ENCODE data around the gene CNTNAP2. TPM values are rescaled to one million over a fixed set of nuclear protein-coding genes. Genes with fewer than 3 reads are reported as not detected.

Gene CNTNAP2
- polyA plus RNA-seq, 10 donors, result 5.6 to 19.6 (median 11.4) TPM

- DNase-seq, result peak in 2 of 3 donors; percentile 10 to 43
Observed at GRCh38 chr7:147235645-147236382, 1119.2 kb downstream of the CNTNAP2 start.

DNA sequence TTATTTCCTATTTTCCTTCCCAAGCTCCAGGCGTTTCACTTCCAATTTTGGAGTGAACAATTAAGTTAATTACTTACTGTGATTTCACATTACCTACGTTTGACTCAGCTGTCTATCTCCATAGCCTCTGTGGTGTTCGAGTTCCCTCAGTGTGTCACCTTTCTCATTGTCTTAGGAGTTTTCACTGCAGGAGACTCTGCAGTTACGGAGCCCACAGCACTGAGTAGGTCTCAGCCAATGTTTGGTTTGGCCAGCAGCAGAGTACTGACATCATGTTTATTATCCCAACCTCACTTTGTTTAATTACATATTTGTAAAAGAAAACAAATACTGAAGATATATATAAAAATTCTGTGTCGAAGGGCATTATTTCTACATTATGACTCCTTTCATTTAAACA lies 1123.9 kb downstream of the CNTNAP2 start:
- no peak for DNase-seq

GRCh38 chr7:147245274-147245673 lies 1128.7 kb downstream of the CNTNAP2 start:
- no peak for DNase-seq

DNA sequence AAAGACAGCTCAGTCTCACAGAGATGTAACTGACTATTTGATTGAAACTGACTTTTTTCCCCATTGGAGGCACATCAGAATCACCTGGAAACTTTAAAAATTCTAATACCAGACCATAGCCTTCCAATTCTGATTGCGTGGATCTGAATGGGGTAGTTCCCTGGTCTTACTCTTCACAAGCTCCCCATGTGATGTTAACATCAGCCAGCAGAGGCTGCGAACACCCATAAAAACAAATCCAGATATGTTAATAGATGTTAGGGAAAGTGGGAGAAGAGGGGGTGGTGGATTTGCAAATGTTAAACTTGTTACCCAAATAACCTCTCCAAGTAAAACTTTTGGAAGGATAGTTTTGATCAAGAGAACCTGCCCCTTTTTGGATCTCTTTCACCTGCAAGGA lies 1133.4 kb downstream of the CNTNAP2 start:
- no peak for DNase-seq

- DNase-seq, result peak; percentile 17 to 62 (median 30)
Observed at GRCh38 chr7:147251751-147252325, 1135.2 kb downstream of the CNTNAP2 start.

DNA sequence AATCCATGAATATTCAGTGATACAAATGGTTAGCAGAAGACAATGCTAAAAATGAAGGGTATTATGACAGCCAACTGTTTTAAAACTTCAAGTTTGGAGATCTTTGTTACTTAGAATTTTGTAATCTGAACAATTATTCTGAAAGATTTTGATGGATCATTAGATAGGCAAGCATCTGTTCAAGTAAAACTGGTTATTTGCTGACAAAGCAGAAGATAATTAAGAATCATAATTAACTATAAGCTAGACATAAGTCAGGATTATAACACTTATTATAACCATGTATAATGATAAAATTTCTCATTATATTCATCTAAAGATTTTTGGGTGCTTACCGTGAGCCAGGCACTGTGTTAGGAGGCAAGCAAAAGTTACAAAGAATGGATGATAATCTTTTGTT lies 1145.1 kb downstream of the CNTNAP2 start:
- no peak for DNase-seq

DNA sequence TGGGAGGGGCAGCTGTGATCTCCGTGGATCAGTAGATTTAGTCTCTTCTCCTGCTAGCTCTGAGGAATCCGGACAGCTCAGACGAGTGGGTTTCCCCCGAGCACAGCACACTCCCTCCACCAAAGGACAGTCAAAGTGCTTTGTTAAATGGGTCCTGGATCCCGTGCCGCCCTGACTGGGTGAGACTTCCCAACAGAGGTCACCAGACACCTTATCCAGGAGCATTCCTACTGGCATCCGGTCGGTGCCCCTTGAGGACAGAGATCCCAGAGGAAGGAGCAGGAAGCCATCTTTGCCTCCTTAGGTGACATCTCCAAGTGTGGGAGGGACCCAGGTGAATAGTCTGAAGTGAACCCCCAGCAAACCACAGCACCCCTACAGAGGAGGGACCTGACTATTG lies 1148.9 kb downstream of the CNTNAP2 start:
- no peak for DNase-seq

DNA sequence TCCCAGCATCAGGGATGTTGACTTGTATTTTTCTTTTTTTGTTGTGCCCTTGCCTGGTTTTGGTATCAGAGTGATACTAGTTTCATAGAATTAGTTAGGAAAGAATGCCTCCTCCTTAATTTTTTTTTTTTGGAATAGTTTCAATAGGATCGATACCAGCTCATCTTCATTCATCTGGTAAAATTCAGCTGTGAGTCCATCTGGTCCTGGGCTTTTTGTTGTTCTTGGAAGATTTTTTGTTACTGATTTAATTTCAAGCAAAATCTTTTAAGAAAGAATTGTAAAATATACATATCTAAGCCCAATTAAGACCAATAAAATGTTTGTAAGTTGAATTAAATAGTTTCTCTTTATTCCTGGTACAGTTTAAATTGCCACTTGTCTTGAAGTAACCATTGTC lies 1159.5 kb downstream of the CNTNAP2 start:
- no peak for DNase-seq

- DNase-seq, result no peak
Observed at GRCh38 chr7:147276783-147277370, 1160.3 kb downstream of the CNTNAP2 start.

DNA sequence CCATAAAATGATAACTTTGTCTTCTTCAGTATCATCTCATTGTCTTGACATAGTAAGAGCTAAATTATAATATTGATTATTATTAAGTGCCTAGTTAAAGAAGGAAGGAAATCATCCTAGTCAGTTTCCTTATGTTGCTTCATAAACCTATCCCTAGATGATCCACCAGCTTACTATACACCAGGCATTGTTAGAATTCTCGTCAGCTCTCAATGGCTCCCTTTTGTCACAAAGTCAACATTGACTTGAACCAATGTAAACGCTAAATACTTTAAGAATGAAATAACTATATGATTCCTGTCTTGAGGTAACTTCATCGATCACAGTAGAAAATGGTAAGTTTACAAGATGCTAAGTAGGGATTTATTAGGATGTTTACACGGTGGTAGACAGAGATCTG lies 1162.9 kb downstream of the CNTNAP2 start:
- DNase-seq, result no peak

GRCh38 chr7:147279964-147280374 lies 1163.4 kb downstream of the CNTNAP2 start:
- DNase-seq, result no peak

- DNase-seq, result no peak
Observed at GRCh38 chr7:147282204-147282603, 1165.6 kb downstream of the CNTNAP2 start.

GRCh38 chr7:147296201-147296600 lies 1179.6 kb downstream of the CNTNAP2 start:
- DNase-seq, result no peak

DNA sequence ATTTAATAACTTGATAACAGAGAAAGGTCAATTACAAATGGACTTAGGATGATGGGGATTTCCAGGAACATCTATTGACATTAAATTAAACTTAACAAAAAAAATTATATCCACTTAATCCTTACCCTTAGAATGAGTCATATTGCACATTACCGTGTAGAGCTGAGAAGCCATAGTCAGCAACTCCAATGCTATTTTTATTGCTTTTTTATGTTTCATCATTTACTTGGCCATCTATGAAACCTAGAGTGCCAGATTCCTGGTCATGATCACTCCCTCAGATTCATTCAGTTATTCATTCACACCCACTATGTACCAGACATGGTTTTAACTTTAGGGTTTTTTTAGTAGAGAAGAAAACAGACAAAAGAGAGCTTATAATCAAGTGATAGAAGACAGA lies 1180.4 kb downstream of the CNTNAP2 start:
- no peak for DNase-seq

- DNase-seq, result peak in 2 of 3 donors; percentile 29 to 49
Observed at GRCh38 chr7:147298611-147299043, 1182.0 kb downstream of the CNTNAP2 start.

DNA sequence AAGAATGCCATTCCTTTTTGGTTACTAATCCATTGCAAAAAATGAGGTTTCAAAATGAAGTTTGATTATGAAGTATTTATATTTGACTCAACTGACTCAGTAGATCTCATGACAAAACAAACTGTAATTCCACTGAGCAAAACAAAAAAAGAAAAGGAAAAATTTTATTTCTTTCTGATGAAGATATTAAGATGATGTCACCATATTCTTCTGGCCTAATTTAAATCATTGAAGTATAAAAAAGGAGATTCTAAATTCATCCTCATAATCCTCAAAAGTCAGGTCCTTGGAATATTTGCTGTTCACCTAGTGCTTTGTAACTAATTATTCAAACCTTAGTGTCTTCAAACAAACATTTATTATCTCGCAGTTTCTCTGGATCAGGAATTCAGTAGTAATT lies 1183.7 kb downstream of the CNTNAP2 start:
- no peak for DNase-seq

DNA sequence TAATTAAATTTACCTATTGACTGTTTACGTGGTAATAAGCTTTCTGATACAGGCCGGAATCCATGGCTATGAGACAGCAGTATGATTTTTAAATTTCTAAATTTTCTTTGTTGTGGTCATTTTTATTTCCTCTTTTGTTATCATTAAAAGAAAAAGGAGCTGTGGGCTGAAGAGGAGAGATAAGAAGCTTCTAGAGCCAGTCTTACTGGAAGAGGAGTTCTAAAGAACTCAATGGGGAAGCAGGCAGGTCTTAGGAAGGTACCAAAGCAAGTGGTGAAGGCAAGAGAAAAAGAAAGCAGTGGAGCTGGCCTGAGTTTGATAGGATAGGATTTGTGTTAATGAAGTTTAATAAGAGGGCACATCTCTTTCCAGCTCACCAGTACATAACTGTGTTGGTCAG lies 1187.8 kb downstream of the CNTNAP2 start:
- DNase-seq, result no peak

- no peak for DNase-seq
Observed at GRCh38 chr7:147305827-147306226, 1189.2 kb downstream of the CNTNAP2 start.

GRCh38 chr7:147308539-147308938 lies 1191.9 kb downstream of the CNTNAP2 start:
- DNase-seq, result peak in 2 of 3 donors; percentile 22 to 50

DNA sequence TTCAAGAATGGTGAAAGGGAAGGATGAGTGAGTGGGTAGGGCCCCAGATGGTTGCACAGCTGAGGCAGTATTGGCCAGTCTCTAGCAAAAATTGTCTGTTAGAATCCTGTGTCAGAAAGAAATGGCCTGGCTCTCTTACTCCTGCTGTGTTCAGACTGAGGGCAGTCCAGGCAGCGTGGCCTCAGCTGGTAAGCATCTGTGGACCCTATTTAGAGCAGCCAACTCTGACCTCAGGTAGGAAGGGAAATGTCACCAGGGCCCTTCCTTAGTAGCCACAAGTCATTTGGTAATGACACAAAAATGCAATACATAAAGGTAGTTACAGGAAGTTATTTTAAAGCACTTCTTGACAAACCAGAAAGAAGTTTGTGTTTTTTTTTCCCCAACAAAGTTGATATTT lies 1194.7 kb downstream of the CNTNAP2 start:
- no peak for DNase-seq

DNA sequence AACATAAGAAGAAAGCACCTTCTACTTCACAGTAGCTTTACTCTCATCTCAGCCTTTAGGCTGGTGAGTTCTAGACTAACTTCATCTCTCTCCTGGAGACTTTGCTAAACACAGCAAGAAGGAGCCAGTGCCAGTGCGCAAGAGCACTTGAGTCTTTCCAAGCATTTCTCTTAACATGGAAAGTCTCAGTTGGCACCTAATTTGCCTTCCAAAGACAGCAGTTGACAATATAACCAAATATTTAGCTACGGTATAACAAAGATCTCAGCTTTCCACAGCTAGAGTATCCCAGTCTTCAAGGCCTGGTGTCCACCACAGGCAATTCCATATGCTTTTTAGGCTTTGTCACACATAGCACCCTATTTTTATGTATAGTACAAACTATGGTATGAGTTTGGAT lies 1204.9 kb downstream of the CNTNAP2 start:
- no peak for DNase-seq

GRCh38 chr7:147332988-147333387 lies 1216.4 kb downstream of the CNTNAP2 start:
- DNase-seq, result peak; percentile 18 to 67 (median 32)

DNA sequence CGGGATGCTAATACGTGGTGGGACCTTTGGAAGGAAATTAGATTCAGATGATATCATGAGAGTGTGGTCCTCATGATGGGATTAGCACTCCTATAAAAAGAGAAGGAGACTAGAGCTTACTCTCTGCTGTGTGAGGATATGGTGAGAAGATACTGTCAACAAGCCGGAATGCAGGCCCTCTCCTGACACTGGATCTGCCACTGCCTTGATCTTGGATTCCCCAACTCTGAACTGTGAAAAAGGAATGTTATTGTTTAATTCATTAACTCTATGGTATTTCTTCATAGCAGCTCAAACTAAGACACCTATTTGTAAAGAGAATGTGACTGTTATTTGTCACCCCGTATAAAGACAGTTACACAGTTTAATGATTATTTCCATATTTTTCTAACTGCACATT lies 1246.5 kb downstream of the CNTNAP2 start:
- no peak for DNase-seq
